ENCODE measurements around the gene MICAL1. TPM values are rescaled to one million over a fixed set of nuclear protein-coding genes. Genes with fewer than 3 reads are reported as not detected.

The MICAL1 gene, protein sequence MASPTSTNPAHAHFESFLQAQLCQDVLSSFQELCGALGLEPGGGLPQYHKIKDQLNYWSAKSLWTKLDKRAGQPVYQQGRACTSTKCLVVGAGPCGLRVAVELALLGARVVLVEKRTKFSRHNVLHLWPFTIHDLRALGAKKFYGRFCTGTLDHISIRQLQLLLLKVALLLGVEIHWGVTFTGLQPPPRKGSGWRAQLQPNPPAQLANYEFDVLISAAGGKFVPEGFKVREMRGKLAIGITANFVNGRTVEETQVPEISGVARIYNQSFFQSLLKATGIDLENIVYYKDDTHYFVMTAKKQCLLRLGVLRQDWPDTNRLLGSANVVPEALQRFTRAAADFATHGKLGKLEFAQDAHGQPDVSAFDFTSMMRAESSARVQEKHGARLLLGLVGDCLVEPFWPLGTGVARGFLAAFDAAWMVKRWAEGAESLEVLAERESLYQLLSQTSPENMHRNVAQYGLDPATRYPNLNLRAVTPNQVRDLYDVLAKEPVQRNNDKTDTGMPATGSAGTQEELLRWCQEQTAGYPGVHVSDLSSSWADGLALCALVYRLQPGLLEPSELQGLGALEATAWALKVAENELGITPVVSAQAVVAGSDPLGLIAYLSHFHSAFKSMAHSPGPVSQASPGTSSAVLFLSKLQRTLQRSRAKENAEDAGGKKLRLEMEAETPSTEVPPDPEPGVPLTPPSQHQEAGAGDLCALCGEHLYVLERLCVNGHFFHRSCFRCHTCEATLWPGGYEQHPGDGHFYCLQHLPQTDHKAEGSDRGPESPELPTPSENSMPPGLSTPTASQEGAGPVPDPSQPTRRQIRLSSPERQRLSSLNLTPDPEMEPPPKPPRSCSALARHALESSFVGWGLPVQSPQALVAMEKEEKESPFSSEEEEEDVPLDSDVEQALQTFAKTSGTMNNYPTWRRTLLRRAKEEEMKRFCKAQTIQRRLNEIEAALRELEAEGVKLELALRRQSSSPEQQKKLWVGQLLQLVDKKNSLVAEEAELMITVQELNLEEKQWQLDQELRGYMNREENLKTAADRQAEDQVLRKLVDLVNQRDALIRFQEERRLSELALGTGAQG
- total RNA-seq (36.5 and 38.7 TPM in 2 replicates), polyA plus RNA-seq (39.4 and 44.5 TPM in 2 replicates), polyA minus RNA-seq (35.4 and 40.4 TPM in 2 replicates), Bru-seq, nascent RNA (percentile 53 among the genes with signal in this experiment), BruChase-seq, experiment 1, labeled RNA remaining after a 6-hour chase (percentile 62 among the genes with signal in this experiment), BruChase-seq, experiment 2, labeled RNA remaining after a 2-hour chase (percentile 62 among the genes with signal in this experiment)
- 17.3 and 22.9 TPM in 2 replicates for polyA plus RNA-seq (2011; cell fraction: cytosol; rRNA removed)
- 379 and 383 TPM in 2 replicates for polyA plus RNA-seq (2011; cell fraction: nucleus; rRNA removed)
- polyA plus RNA-seq (2012): 35.2 and 49.5 TPM in 2 replicates
- 2.5 TPM for polyA minus RNA-seq (2011; cell fraction: cytosol; rRNA and poly(A)+ RNA removed)
- polyA minus RNA-seq (2011; cell fraction: nucleus; rRNA and poly(A)+ RNA removed): 47.3 and 51.9 TPM in 2 replicates
- long read RNA-seq, transcript MICAL1-201 (24 exons, 3,142 nt): minor isoform, 5 of 84 reads
- long read RNA-seq, transcript MICAL1-202 (25 exons, 3,645 nt): major isoform, 18 of 84 reads
- long read RNA-seq, partial matches to known transcripts: 24 of 84 reads
- long read RNA-seq, other reads (novel, unspliced or antisense): 37 of 84 reads

DNA sequence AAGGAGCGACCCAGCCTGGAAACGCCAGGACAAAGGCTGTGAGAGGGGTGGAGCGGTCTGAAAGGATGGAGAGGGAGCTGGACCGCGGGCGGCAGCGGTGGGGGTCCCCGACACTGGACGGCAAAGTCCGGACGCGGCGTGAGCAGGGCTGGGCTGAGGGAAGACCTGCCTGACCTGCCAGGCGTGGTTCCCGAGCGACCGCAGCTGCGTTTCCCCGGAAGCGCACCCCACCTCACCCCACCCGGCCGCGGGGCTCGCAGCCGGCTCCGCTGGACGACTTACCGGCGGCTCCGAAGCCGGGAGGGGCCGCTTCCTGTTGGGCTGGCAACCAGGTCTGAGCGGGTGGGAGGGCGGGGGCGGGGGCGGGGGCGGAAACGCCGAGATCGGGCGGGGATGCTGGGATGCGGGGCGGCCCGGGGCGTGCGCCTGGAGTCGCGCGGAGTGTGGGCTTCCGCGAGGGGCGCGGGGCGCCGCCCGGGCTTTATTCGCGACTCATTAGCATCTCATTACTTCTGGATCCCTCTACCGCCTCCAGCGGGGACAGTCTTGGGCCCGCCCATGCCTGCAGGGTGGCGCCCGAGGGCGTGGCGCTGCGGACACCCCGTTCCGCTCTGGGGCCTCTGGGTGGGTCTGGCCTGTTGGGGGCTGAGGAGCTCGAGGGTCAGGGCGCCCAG is at the start of gene MICAL1:
Gene MICAL1 (minus strand): TSS at position 336 of the 674 bp plus-strand sequence. CDS start 1,576 bp downstream, outside the sequence.
- peak; percentile 4 for FAIRE-seq

More for the DNA sequence above, at the start of gene MICAL1:
- Histone ChIP-seq H2AFZ (ENCODE audit: low read depth, low read length) (peak within 1 kb of the TSS; percentile 98), H3K9me1 (replicated peaks; ENCODE audit: control insufficient read depth, extremely low read depth, insufficient read depth, low read length) (no peaks in the 10 kb centered on the region), H3K27me3 (ENCODE audit: control insufficient read depth in 2 of 2, insufficient read depth in 2 of 2, low read length in 2 of 2) (no peaks in the 10 kb centered on the region), H3K9me3 (replicated peaks; ENCODE audit: control insufficient read depth, insufficient read depth, low read length) (no peaks in the 10 kb centered on the region), H3K4me3 (replicated peaks in 1 of 3; ENCODE audit: insufficient read depth in 1 of 3, low read depth in 1 of 3, low read length in 3 of 3) (peak within 1 kb of the TSS; percentile 66 to 73 (median 69)), H3K36me3 (ENCODE audit: control insufficient read depth in 2 of 2, extremely low read depth in 1 of 2, insufficient read depth in 2 of 2, low read length in 2 of 2) (no peaks in the 10 kb centered on the region), H4K20me1 (replicated peaks; ENCODE audit: control insufficient read depth, extremely low read depth, insufficient read depth, low read length) (no peaks in the 10 kb centered on the region), H3K79me2 (ENCODE audit: control insufficient read depth, insufficient read depth, low read length) (no peaks in the 10 kb centered on the region), H3K4me1 (ENCODE audit: control insufficient read depth, extremely low read depth, insufficient read depth, low read length) (peaks cover 7% of the 10 kb centered on the region), H3K9ac (replicated peaks; ENCODE audit: extremely low read depth, insufficient read depth, low read length) (peak within 1 kb of the TSS; percentile 43), H3K4me2 (ENCODE audit: insufficient read depth, low read length) (peak within 1 kb of the TSS; percentile 71), H3K27ac (ENCODE audit: insufficient read depth, low read depth, low read length) (no peak within 1 kb of the TSS)
- intact Hi-C loops (cut with micrococcal nuclease) (loop anchor here (1.0 kb wide), 1 partner anchor 15 kb away; the partner anchor contains the start of genes PPIL6 and SMPD2), dilution Hi-C loops (cut with MboI; ENCODE audit: extremely low pct_ligation_motif_present, low sequenced_read_pairs) (no loop called here)
- TF ChIP-seq POLR2AphosphoS5 (IDR thresholded peaks at IDR 0.05; ENCODE audit: insufficient read depth, low read depth, low read length) (peak; percentile 46), POLR2A (IDR thresholded peaks at IDR 0.05; ENCODE audit: low read depth, low read length) (peak; percentile 68), FOS (IDR thresholded peaks at IDR 0.05; ENCODE audit: borderline replicate concordance, insufficient read depth, low read length) (no peak)
- TF ChIP-seq, protein P1, sequence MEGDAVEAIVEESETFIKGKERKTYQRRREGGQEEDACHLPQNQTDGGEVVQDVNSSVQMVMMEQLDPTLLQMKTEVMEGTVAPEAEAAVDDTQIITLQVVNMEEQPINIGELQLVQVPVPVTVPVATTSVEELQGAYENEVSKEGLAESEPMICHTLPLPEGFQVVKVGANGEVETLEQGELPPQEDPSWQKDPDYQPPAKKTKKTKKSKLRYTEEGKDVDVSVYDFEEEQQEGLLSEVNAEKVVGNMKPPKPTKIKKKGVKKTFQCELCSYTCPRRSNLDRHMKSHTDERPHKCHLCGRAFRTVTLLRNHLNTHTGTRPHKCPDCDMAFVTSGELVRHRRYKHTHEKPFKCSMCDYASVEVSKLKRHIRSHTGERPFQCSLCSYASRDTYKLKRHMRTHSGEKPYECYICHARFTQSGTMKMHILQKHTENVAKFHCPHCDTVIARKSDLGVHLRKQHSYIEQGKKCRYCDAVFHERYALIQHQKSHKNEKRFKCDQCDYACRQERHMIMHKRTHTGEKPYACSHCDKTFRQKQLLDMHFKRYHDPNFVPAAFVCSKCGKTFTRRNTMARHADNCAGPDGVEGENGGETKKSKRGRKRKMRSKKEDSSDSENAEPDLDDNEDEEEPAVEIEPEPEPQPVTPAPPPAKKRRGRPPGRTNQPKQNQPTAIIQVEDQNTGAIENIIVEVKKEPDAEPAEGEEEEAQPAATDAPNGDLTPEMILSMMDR (IDR thresholded peaks at IDR 0.05; ENCODE audit: extremely low read depth in 1 of 2, insufficient read depth in 1 of 2, low read depth in 1 of 2, low read length in 2 of 2): peak; percentile 23 to 44
- DNase-seq (ENCODE audit: low read depth, low spot score): peak; percentile 22
- CTCF ChIA-PET: interaction anchor here (0.6 to 1.8 kb wide), 7 partner anchors 9 to 268 kb away, joined by 3 to 11 read pairs (median 3); partner anchors contain the start of genes CD164, PPIL6, SMPD2 and ZBTB24
- BruUV-seq (replicated peaks): no TSS peak
- POLR2A ChIA-PET: no interaction called here
